HCT116 (cell line): ENCODE measurements around the gene RAPSN.

Experiments
- CBX3 ChIP-seq: IDR thresholded peaks from 2 replicates; pipeline ENCODE4 v1.6.1; 2012; ENCODE audit warnings: low read depth
- CTCF ChIP-seq, 3 experiments: fragments of 200-600 bp in 1 of 3; sonication (generic) in 1 of 3; IDR thresholded peaks in 2 of 3; conservative IDR thresholded peaks in 1 of 3; 2 replicates each; pipeline ENCODE4 v1.5.1; 2012 to 2017; ENCODE audit warnings: low read depth in 2 of 3, low read length in 2 of 3, antibody characterized with exemption in 1 of 3, borderline replicate concordance in 1 of 3, control low read depth in 1 of 3, mild to moderate bottlenecking in 1 of 3, mixed read lengths in 1 of 3, mixed run types in 1 of 3, moderate library complexity in 1 of 3; ENCODE audit not compliant: insufficient read depth in 1 of 3
- EZH2 ChIP-seq: fragments of 200-600 bp; sonication (generic); IDR thresholded peaks from 2 replicates; pipeline ENCODE4 v1.6.1; 2017; ENCODE audit warnings: antibody characterized with exemption, mixed run types
- EZH2phosphoT487 ChIP-seq: fragments of 200-600 bp; IDR thresholded peaks from 2 replicates; pipeline ENCODE4 v1.6.1; 2018; ENCODE audit warnings: antibody characterized with exemption, borderline replicate concordance
- POLR2A ChIP-seq: IDR thresholded peaks from 2 replicates; pipeline ENCODE4 v1.7.0; 2011; ENCODE audit warnings: borderline replicate concordance; ENCODE audit not compliant: insufficient read depth, insufficient read length; ENCODE audit errors: extremely low read depth
- POLR2AphosphoS5 ChIP-seq: IDR thresholded peaks from 2 replicates; pipeline ENCODE4 v1.6.1; 2011; ENCODE audit warnings: mild to moderate bottlenecking, low read depth, low read length, moderate library complexity
- YY1 ChIP-seq: IDR thresholded peaks from 2 replicates; pipeline ENCODE4 v1.6.1; 2011; ENCODE audit warnings: low read length, low read depth, moderate library complexity, mild to moderate bottlenecking; ENCODE audit not compliant: insufficient replicate concordance; ENCODE audit errors: extremely low read depth
- TF ChIP-seq, protein P1 (sequence below): IDR thresholded peaks from 2 replicates; pipeline ENCODE4 v1.6.1; 2012

GRCh38 chr11:47489395-47489755 is 40.4 kb upstream of the RAPSN start:
- TF ChIP-seq EZH2phosphoT487 (no peak), YY1 (no peak), POLR2A (no peak), CTCF (IDR thresholded peaks at IDR 0.05 in 2 of 3, conservative IDR thresholded peaks at IDR 0.05 in 1 of 3; ENCODE audit: borderline replicate concordance in 1 of 3, insufficient read depth in 1 of 3, low read depth in 2 of 3, low read length in 2 of 3) (no peak), POLR2AphosphoS5 (no peak), CBX3 (no peak), EZH2 (no peak)
- TF ChIP-seq, protein P1, sequence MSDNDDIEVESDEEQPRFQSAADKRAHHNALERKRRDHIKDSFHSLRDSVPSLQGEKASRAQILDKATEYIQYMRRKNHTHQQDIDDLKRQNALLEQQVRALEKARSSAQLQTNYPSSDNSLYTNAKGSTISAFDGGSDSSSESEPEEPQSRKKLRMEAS, result no peak
